ENCODE measurements around the gene MPO. TPM values are rescaled to one million over a fixed set of nuclear protein-coding genes. Genes with fewer than 3 reads are reported as not detected.

The MPO gene
- total RNA-seq, 1 donor from 2014 or later: not detected

GRCh38 chr17:58232707-58233156 lies 48.0 kb downstream of the MPO start:
- no peak for DNase-seq

- DNase-seq: no peak
Measured at GRCh38 chr17:58231641-58232040, 49.1 kb downstream of the MPO start.

- DNase-seq: no peak
Measured at GRCh38 chr17:58229881-58230280, 50.9 kb downstream of the MPO start.

GRCh38 chr17:58229384-58229783 lies 51.4 kb downstream of the MPO start:
- DNase-seq: no peak

GRCh38 chr17:58228679-58229078 lies 52.1 kb downstream of the MPO start:
- DNase-seq: no peak

- no peak for DNase-seq
Measured at GRCh38 chr17:58227733-58228132, 53.0 kb downstream of the MPO start.

GRCh38 chr17:58224315-58224714 lies 56.4 kb downstream of the MPO start:
- no peak for DNase-seq

Other genes with a start within 250 kb of the MPO start
- 41.2 TPM for gene DYNLL2, start 197.5 kb downstream of the MPO start, total RNA-seq
- gene OR4D1, start 132.6 kb downstream of the MPO start, total RNA-seq: under 0.01 TPM
- not detected for gene OR4D2, start 114.0 kb downstream of the MPO start, total RNA-seq
- not detected for gene EPX, start 88.2 kb downstream of the MPO start, total RNA-seq
- 16.1 TPM for gene MKS1, start 61.7 kb downstream of the MPO start, total RNA-seq
- not detected for gene LPO, start 42.4 kb downstream of the MPO start, total RNA-seq
- gene TSPOAP1, start 47.9 kb upstream of the MPO start, total RNA-seq: 30.1 TPM
- gene SUPT4H1, start 71.3 kb upstream of the MPO start, total RNA-seq: 28.4 TPM
- gene RNF43, start 136.6 kb upstream of the MPO start, total RNA-seq: 0.31 TPM
- 0.16 TPM for gene HSF5, start 207.5 kb upstream of the MPO start, total RNA-seq
- 119 TPM for gene MTMR4, start 233.7 kb upstream of the MPO start, total RNA-seq